NCI-H1694 (cell line): ENCODE results near the gene TMC4.
A peak's percentile ranks its signal among the peaks of the same experiment; 100 is the strongest.
"Not testable (repeated sequence)": the region's sequence is repeated elsewhere in the genome, so short reads cannot be mapped to it uniquely, and the experiment has no call there.

Experiments used
- DNase-seq: peaks from one replicate; lab custom pipeline; 2025; lab: John Stamatoyannopoulos, UW

TMC4 gene, protein sequence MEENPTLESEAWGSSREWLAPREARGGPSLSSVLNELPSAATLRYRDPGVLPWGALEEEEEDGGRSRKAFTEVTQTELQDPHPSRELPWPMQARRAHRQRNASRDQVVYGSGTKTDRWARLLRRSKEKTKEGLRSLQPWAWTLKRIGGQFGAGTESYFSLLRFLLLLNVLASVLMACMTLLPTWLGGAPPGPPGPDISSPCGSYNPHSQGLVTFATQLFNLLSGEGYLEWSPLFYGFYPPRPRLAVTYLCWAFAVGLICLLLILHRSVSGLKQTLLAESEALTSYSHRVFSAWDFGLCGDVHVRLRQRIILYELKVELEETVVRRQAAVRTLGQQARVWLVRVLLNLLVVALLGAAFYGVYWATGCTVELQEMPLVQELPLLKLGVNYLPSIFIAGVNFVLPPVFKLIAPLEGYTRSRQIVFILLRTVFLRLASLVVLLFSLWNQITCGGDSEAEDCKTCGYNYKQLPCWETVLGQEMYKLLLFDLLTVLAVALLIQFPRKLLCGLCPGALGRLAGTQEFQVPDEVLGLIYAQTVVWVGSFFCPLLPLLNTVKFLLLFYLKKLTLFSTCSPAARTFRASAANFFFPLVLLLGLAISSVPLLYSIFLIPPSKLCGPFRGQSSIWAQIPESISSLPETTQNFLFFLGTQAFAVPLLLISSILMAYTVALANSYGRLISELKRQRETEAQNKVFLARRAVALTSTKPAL

DNA sequence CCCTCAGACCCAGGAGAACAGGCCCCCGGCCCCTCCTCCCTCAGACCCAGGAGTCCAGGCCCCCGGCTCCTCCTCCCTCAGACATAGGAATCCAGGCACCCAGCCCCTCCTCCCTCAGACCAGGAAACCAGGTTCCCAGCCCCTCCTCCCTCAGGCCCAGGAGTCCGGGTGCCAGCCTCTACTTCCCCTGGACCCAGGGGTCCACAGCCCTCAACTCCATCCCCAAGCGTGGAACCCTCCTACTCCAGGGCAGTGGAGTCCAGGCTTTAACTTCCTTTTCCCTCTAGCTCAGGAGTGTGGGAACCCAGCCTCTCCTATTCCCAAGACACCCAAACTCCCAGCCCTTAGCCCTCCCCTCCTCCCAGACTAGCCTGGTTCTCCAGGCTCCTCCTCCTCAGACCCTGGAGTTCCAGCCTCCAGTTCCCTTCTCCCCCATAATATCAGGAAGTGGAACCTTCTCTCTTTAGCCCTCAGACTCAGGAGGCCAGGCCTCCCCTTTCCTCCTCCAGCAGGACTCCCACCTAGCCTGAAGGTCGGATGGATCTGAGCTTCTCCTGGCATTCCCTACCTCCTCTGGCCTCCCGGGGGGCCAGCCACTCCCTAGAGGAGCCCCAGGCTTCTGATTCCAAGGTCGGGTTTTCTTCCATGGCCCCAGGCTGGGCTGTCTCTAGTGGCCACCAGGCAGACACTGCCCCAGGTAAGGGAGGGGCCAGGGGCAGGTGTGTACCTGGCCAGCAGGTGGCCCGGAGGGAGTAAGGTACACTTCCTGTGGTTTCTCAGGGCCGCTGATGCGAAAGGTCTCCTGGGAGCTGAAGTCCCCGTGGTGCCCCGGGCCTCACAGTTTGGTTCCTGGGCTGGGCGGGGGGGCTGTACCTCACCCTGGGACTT, at the start of gene TMC4:
TSS of gene TMC4 (minus strand) at position 690 of the 888 bp plus-strand sequence. CDS start at position 647, 43 bp downstream.
- no peak for DNase-seq

DNA sequence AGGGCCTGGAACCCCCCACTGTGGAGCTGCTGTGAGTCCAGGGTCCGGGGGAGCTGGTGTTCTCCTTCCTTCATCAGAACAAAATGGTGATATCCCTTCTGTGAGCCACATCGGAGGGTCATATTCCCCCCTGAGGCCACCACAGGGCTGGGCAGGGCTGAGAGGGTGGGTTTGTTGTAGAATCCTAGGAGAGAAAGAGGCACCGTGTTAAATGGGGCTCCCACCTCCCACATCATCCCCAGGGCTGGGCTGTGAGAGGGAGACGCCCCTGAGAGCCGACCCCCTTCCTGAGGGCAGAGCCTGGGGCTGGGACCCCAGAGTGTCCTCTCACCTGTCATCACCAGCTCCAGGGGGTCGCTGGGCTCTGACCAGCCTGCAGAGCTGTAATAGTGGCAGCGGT, 49.0 kb upstream of the TMC4 start:
- not testable (repeated sequence) for DNase-seq

DNA sequence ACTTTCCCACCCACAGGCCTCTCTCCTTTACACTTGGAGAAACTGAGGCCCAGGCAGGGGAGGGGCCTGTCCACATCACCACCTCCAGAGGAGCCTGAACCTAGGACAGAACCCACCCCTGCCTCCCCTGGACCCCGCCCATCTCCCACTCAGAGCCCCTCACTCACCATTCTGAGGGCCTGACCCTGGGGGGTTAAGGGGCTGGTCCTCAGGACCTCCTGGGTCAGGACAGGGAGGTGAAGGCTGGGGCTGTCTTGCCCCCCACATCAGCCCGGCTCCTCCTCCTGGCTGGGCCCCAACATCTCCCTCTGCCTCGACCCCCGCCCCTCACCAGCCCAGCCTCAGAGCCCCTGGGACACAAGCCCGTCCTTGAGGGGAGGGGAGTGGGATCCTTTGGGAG, 46.7 kb upstream of the TMC4 start:
- not testable (repeated sequence) for DNase-seq

DNA sequence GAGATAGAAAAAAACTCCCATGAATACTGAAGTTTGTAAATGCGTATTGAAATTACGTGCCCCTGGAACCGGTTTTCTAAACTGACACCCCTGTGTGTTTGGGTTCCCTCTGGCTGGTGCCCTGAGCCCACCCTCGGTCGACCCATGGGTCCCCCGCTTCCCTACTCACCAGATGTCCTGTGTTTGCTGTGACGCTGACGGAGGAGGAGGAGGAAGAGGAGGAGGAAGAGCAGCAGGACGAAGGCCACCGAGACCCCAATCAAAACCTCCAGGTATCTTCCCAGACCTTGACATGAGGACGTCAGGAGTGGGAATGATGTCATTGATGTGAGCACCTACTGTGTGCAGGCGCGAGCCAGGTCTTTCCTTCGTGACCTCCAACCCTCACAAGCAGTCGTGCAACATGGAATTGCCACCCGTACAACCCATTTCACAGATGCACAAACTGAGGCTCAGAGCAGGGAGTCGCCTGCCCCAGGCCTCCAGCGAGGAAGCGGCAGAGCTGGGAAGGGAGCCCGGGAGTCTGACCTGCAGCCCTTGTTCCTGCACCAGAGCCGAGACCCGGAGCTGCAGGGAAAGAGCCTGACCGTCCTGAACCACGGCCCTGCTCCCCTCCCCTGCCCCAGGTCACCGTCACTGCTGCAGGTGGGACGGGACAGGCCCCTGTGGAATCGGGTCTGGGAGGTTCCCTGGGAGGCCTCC, 46.2 kb upstream of the TMC4 start:
- DNase-seq = no peak

DNA sequence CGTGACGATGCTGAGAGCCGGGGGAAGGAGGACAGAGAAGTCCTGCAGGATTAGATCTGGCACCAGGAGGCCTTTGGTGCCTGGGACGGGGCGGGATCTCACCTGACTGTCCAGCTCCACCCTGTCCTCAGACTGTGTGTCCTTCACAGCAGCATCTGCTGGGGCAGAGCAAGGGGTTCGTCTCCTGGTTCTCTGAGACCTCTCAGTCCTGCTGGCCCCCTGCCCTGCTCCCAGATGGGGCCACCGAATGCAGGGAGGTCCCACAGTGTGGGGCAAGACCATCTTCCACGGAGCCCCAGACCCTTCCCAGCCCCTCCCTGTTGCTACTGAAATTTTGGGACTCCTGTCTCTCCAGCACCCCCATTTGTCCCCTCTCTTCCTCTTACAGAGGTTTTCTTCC, 45.3 kb upstream of the TMC4 start:
- DNase-seq = no peak

DNA sequence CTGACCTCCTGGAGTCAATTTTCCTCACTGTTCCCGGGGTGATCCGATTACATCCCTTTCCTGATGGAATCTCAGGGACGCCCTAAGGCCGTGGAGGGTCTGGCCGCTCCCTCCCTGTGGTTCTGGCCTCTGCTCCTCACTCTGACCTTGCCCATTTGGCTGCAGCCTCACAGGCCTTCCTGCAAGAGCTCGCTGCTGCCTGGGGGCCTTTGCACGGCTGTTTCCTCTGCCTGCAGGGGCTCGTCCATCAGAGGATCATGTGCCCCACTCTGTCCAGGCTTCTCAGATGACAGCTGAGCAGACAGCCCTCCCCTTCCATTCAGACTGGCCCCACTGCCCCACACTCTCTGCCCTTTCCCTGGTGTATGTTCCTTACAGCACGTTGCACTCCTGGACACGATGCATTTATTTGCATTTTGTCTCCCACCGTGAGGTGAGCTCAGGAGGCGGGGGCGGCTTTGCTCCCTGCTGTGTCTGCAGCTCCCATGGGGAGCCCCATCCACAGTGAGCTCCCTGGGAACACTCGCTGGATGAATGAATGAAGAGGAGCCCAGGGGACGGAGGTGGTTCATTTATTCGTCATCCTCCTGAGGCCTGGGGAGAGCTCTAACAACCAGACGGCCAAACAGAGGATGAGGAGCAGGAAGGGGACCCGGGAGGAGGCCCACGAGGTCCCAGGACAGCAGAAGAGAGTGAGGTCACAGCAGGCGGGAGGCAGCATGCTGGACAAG, 44.7 kb upstream of the TMC4 start:
- DNase-seq = not testable (repeated sequence)

DNA sequence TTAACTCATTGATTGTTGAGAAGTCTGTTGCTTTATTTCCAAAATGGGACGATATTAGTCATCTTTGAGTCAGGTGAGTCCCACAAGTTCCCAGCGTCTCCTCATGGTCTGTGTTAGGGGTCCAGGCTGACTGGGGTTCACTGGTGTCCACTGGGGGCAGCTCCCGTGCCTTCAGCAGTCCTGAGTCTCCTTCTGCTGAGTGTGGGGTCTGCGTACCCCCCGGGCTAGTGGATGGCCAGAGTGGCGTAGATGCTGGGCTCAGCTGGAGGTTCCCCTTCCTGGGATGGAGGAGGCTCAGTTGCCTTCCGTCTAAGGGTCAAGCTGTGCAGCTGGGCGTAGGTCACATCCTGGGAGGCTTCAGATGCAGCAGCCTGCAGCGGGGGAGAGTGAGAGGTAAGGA, 43.9 kb upstream of the TMC4 start:
- DNase-seq = no peak

DNA sequence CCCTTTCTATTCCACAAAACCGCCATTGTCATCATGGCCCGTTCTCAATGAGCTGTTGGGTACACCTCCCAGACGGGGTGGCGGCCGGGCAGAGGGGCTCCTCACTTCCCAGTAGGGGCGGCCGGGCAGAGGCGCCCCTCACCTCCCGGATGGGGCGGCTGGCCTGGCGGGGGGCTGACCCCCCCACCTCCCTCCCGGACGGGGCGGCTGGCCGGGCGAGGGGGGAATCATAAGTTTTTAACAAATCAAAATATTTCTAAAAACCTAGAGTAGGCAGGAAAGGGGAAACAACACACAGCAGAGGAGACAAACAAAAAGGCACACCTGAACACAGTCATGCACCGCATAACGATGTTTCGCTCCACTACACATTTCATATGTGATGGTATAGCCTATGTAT, 41.8 kb upstream of the TMC4 start:
- DNase-seq = not testable (repeated sequence)

DNA sequence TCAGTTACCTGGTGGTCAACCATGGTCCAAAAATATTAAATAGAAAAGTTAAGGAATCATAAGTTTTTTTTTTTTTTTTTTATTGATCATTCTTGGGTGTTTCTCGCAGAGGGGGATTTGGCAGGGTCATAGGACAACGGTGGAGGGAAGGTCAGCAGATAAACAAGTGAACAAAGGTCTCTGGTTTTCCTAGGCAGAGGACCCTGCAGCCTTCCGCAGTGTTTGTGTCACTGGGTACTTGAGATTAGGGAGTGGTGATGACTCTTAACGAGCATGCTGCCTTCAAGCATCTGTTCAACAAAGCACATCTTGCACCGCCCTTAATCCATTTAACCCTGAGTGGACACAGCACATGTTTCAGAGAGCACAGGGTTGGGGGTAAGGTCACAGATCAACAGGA, 41.3 kb upstream of the TMC4 start:
- not testable (repeated sequence) for DNase-seq

DNA sequence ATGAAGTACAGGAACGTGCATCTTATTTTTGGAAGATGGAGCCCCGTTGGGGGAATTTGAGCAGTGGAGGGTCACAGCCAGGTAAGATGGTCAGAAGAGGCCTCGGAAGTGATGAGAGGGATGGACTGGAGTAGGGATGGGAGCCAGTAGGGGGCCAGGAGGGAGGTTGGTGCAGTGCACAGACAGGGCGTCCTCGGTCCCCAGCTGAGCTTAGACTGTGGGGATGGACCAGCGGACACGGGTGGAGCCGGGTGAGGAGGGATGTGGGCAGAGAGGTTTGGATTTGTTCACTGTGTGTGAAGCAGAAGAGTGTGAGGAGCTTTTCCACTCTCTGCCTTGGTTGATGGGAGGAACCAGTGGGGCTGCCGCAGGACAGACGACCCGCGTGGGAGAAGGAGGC, 38.3 kb upstream of the TMC4 start:
- DNase-seq = no peak

DNA sequence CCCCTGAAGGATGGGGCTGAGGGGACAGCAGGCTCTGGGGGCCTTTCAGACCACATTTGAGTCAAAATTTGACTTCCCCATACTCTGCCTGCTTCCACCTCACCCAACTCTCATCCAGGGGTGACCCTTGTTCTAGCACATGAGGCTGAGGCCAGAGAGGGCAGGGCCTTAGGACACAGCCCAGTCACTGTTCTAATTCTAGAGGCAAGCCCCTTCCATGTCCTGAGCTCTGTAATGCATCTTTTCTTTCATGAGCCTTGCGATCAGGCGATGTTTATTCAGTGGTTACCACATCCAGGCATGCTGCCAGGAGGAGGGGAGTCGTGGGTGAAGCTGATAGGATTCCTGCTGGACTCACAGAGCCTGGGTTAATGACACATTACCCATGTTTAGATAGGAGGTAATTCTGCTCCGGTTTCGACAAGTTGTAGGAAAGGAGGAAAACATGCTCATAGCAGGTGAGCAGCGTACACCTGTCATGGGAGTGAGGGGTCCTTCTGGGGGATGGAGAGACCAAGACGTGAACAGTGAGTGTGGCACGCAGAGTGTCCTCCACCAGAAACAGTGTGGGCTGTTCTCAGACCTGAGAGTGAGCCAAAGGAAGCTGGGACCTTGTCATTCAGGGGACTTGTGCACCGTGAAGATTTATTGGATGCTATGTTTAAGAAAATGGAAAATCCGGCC, 37.0 kb upstream of the TMC4 start:
- peak; percentile 56 for DNase-seq

DNA sequence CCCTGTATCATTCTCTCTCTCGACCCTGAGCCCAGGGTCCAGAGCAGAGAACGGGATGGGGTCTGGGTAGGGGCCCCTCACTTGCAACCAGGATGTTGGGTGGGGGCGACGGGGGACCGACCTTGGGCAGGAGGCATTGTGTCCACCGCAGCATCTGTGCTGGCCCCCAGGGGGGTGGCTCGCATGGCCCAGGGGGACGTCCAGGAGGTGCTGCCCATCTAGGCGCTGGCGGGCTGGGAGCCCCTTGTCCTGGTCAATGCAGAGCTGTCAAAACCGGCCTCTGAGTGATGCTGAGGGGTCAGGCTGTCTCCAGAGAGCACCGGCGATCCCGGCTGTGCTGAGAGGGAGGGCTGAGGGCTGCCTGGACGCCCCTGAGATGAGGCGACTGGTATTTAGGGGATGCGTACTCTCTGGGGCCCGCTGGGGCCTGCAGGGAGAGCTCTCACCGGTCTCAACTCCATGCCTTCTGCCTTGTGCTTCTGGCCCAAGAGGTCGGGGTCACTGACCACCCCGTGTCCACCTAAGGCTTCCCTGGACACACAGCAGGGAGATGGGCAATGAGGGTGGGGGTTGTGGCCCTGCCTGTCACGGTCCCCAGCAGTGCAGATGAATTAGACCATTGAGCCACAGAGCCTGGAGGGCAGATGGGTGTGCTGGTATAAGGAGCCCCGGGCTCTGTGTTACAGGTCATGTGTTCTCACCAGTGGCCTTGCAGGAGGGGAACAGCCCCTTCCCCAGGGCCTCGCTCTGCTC, 36.3 kb upstream of the TMC4 start:
- DNase-seq = no peak

DNA sequence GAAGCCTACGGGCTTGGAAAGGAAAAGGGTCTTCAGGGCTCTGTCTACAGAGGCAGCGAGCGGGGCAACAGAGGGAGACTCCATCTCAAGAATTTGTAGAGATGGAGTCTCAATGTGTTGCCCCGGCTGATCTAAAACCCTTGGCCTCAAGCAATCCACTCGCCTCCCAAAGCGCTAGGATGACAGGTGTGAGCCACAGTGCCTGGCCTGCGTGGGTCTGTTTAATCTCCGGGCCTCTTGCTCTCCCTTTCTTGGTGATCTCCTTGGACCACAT, 35.8 kb upstream of the TMC4 start:
- no peak for DNase-seq

DNA sequence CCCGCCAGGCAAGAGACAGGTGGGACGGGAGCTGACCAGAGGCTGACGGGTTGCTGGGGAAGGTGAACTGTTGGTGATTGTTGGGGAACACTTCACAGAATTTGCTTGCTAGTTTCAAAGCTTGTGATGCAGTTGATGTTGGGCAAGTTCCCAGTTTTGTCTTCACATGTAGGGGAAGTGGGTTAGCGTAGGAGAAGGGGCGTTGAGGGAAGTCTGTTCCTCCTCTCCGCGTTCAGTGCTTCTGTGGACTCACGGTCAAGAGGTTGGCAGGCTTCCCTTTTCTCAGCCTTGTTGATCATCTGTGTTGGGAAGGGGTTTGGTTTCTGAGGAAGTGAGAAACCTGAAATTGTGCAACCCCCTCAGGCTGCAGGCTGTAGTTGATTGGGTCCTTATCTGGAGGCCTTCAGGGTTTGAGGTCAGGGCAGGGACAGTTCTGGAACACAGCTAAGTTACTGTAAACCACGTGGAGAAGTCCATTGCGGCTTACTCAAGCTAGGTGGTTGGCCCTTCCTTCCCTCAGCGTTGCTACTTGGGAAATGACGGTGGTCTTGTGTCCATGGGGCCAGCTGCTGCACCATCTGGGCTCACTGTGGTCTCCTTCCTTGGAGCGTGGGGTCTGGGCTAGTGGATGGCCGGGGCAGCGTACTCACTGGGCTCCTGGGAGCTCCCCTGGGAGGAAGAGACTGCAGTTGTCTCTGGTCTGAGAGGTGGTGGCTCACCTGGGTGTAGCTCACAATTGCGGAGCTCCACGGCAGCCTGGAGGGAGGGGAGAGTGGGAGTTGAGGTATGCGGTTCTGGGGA, 35.2 kb upstream of the TMC4 start:
- DNase-seq = no peak

DNA sequence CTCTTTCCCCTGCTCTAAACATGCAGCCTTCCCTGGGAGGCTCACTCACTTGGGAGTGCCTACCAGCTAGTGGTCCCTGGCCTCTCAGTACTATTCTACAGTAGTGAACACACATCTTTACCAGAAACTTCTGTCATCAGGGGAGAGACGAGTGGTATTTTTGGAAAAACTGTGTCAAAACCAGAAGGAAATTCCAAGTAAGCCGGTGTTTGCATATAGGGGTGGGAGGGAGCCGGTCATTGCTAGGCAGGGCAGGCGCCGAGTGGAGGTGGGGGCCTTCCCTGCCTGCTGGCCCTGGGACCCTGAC, 34.7 kb upstream of the TMC4 start:
- no peak for DNase-seq

DNA sequence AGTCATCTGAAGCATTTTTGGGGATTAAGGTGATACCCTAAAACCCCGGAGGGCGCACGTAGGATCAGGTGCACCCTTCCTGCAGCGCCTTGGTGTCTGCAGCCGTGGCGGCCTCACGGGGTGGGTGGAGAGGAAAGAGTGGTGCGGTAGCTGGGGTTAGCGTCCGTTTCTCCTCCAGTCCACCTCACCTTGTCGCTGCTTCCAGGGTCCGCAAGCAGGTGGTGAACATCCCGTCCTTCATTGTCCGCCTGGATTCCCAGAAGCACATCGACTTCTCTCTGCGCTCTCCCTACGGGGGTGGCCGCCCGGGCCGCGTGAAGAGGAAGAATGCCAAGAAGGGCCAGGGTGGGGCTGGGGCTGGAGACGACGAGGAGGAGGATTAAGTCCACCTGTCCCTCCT, 34.2 kb upstream of the TMC4 start:
- DNase-seq = not testable (repeated sequence)

DNA sequence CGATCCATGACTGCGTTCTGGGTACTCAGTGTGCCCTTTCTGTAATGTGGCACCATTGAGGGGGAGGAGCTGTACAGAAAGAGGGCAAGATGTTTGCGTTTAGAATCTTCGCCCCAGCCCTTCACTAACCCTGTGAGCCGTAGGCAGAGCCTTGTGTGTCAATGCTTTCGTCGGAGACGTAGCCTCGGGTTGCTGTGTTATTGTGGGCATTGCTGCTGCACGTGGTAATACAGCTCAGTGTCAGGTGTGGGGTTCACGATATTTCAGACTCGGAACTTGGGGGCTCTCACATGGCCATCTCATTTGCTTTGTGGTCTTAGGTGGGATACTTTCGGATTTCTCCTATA, 33.8 kb upstream of the TMC4 start:
- no peak for DNase-seq

DNA sequence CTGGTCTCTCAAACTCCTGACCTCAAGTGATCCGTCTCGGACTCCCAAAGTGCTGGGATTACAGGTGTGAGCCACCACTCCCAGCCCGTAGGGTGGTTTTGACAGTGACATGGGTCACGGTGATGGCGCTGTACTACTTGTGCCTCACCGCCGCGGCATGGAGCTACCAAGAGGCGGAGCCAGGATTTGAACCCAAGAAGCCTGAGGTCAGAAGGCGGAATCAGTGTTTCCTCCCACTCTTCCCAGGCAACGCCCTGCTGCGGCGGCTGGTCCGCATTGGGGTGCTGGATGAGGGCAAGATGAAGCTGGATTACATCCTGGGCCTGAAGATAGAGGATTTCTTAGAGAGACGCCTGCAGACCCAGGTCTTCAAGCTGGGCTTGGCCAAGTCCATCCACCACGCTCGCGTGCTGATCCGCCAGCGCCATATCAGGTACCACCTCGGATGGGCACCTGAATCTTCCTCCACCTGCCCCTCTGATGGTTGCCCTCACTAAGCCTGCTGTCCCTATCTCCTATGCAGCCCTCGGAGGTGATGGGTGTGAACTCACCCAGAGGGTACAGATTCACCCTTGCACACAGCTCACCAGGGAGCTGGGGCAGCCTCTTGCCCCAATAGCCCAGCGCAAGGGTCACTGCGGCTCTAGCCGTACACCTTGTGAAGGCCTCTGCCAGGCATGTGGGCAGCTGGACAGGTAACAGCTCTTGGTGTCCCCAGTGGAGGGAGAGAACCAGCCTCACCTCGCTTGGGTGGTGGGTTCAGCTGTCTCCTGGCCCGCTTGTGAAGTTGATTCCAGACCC, 33.3 kb upstream of the TMC4 start:
- DNase-seq = no peak
